CD4-positive, alpha-beta memory T cell (primary cell): Measurements from ENCODE around the gene GUF1. TPM values are rescaled to one million over a fixed set of nuclear protein-coding genes. Genes with fewer than 3 reads are reported as not detected.
"Not testable (repeated sequence)": the region's sequence is repeated elsewhere in the genome, so short reads cannot be mapped to it uniquely, and the experiment has no call there.

Experiments used
- CTCF ChIA-PET: fragments of 350-600 bp; sonication (Branson Sonifier 250); formaldehyde crosslinking; loops from one replicate; lab custom pipeline; 2021; ENCODE audit warnings: inconsistent platforms; ENCODE audit not compliant: partially characterized antibody; lab: Charles Lee
- POLR2A ChIA-PET: fragments of 350-600 bp; sonication (Branson Sonifier 250); formaldehyde crosslinking; loops from one replicate; lab custom pipeline; 2021; ENCODE audit not compliant: partially characterized antibody; lab: Charles Lee
- DNase-seq, 5 donors: peaks; one replicate each; pipeline versions ENCODE4 v3.0.0 to v3.0.0-alpha.2; 2020 to 2022; ENCODE audit warnings: mixed read lengths in 1 of 5
- H3K27ac ChIP-seq: one replicate; pipeline ENCODE4 v1.7.0; 2013; ENCODE audit warnings: low read depth, low read length
- H3K27me3 ChIP-seq: 2 replicates; pipeline ENCODE4 v1.7.0; 2013; ENCODE audit warnings: mild to moderate bottlenecking, low read length, moderate library complexity; ENCODE audit not compliant: insufficient read depth
- H3K36me3 ChIP-seq: 2 replicates; pipeline ENCODE4 v1.7.0; 2013; ENCODE audit warnings: mild to moderate bottlenecking, low read length, moderate library complexity; ENCODE audit not compliant: insufficient read depth
- H3K4me1 ChIP-seq: 2 replicates; pipeline ENCODE4 v1.7.0; 2013; ENCODE audit warnings: mild to moderate bottlenecking, low read length, moderate library complexity; ENCODE audit not compliant: insufficient read depth
- H3K4me3 ChIP-seq, 2 donors: one replicate each; pipeline ENCODE4 v1.7.0; 2013; ENCODE audit warnings: low read length in 2 of 2, mild to moderate bottlenecking in 1 of 2
- H3K9me3 ChIP-seq, 2 donors: one replicate each; pipeline ENCODE4 v1.7.0; 2013; ENCODE audit warnings: low read length in 2 of 2, control low read depth in 1 of 2; ENCODE audit not compliant: control insufficient read depth in 1 of 2
- H3K27ac Mint-ChIP-seq, 7 donors: one replicate each; pipeline ENCODE4 v1.8.0; 2020 to 2021; ENCODE audit warnings: mixed read lengths in 7 of 7, mild to moderate bottlenecking in 6 of 7, inconsistent platforms in 3 of 7, moderate library complexity in 3 of 7
- H3K27me3 Mint-ChIP-seq, 2 donors: one replicate each; pipeline ENCODE4 v1.8.0; 2020 to 2021; ENCODE audit warnings: mixed read lengths in 2 of 2
- H3K36me3 Mint-ChIP-seq, 2 donors: one replicate each; pipeline ENCODE4 v1.8.0; 2020 to 2021; ENCODE audit warnings: mixed read lengths in 2 of 2, inconsistent platforms in 1 of 2, mild to moderate bottlenecking in 1 of 2
- H3K4me1 Mint-ChIP-seq, 4 donors: one replicate each; pipeline ENCODE4 v1.8.0; 2020 to 2021; ENCODE audit warnings: mixed read lengths in 4 of 4, mild to moderate bottlenecking in 1 of 4
- H3K4me3 Mint-ChIP-seq, 8 donors: one replicate each; pipeline ENCODE4 v1.8.0; 2020 to 2021; ENCODE audit warnings: mixed read lengths in 8 of 8, mild to moderate bottlenecking in 7 of 8, moderate library complexity in 6 of 8, inconsistent platforms in 3 of 8
- H3K9me3 Mint-ChIP-seq, 8 donors: one replicate each; pipeline ENCODE4 v1.8.0; 2020 to 2021; ENCODE audit warnings: mixed read lengths in 8 of 8, mild to moderate bottlenecking in 5 of 8, inconsistent platforms in 3 of 8, moderate library complexity in 1 of 8
- intact Hi-C: fragments of 100-400 bp; cut with micrococcal nuclease; formaldehyde crosslinking; loops from one replicate; pipeline ENCODE4 v1.15.1; 2023
- polyA plus RNA-seq, 2 donors: library from polyadenylated mRNA; unstranded; fragments of 300-500 nt; fragmentation: Illumina TruSeq; gene quantifications; one replicate each; pipeline ENCODE4 v1.2.3, GENCODE V29; 2021
- total RNA-seq, 2 experiments: library from RNA; stranded (reverse); gene quantifications; one replicate each; pipeline ENCODE4 v1.2.3, GENCODE V29; 2021

GUF1 gene
- total and polyA plus RNA-seq, 4 experiments from 2014 or later = 9.4 to 24.2 (median 17.6) TPM

DNA sequence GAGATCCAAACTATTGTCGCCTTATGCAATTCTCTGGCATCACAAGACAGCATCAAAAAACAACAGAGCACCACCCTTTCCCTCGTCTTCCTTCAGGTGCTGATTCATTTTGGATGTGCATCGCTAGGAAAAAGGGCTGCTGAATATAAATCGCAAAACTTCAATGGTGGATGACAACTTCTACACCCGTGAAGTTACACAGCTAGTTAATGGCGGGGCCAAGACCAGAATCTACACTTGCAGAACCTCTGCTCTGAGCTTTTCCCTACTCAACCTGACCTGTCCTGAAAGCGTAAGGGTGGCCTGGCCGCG lies 47.5 kb downstream of the GUF1 start:
- ChIA-PET CTCF (interaction anchor here (1.6 kb wide), 1 partner anchor 46 kb away, joined by 4 read pairs; no protein-coding TSS in a partner anchor), POLR2A (interaction anchor here (0.8 to 4.7 kb wide), 3 partner anchors 9 to 47 kb away, joined by 3 to 60 read pairs (median 6); partner anchors contain the start of gene GUF1)
- H3K27me3 ChIP-seq = no peaks in the 10 kb centered on the region
- Mint-ChIP-seq H3K27me3 (peaks cover 0 to 1% of the 10 kb centered on the region in 2 donors), H3K36me3 (peaks cover 0 to 11% of the 10 kb centered on the region in 2 donors), H3K4me1 (peaks cover 32 to 48% (median 40%) of the 10 kb centered on the region in 4 donors), H3K4me3 (peak overlapping the region; percentile 90 to 95 (median 94)), H3K9me3 (no peaks in the 10 kb centered on the region), H3K27ac (peak overlapping the region; percentile 57 to 98 (median 87))
- H3K9me3 ChIP-seq = no peaks in the 10 kb centered on the region
- peaks cover 37% of the 10 kb centered on the region for H3K4me1 ChIP-seq
- DNase-seq = peak in 1 of 5 donors; percentile 23
- intact Hi-C loops = loop anchor here (1.0 kb wide), 1 partner anchor 47 kb away; the partner anchor contains the start of gene GUF1
- H3K27ac ChIP-seq = peak overlapping the region; percentile 56
- no peaks in the 10 kb centered on the region for H3K36me3 ChIP-seq
- peak overlapping the region; percentile 72 to 94 for H3K4me3 ChIP-seq

DNA sequence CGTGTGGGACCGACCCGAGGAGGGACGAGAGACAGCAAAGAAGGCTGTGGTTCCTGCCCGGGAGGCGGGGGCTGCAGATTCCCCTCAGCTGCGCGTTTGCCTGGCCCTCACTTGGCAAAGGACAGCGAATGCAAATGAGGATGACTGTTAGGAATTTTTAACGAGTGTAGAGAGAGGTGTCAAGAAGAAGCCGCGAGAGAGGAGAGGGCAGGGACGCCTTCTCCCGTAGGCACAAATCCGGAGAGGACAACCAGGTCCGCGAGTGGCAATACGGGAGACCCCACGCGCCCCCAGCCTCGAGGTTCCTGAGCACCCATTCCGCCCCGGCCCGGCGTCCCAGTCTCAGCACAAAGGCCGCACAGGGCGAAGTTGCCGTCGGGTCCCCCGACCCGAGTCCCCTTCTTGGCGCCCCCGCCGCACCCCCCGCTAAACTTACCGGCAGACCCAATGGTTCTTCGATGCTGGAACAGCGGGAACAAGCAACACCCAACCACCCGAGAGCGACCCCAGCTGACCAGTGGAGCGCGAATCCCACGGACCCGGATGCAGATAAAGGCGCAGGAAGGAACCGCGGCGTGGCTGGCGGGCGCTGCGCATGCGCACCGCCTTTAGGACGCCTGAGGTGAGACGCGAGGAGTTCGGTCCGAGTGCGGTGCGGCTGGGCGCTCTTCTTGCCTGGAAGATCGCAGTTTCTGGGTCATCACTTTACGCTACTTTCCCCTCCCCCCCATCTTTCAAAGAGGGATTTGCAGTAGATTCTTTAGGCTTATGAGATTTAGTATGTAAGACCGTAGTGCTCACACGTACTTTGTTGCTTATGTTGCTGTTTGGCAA lies 48.0 kb downstream of the GUF1 start, which contains the start of gene GNPDA2:
TSS of gene GNPDA2 (minus strand) at position 519 of the 834 bp plus-strand sequence. CDS start 4,349 bp downstream, outside the sequence.
- Histone ChIP-seq H3K27me3 (no peaks in the 10 kb centered on the region), H3K36me3 (no peaks in the 10 kb centered on the region), H3K4me1 (peaks cover 37% of the 10 kb centered on the region), H3K4me3 (peak within 1 kb of the TSS; percentile 72 to 94), H3K9me3 (no peaks in the 10 kb centered on the region), H3K27ac (peak within 1 kb of the TSS; percentile 56)
- Mint-ChIP-seq H3K27me3 (peaks cover 0 to 1% of the 10 kb centered on the region in 2 donors), H3K4me3 (peak within 1 kb of the TSS; percentile 90 to 95 (median 94)), H3K36me3 (peaks cover 0 to 8% of the 10 kb centered on the region in 2 donors), H3K27ac (peak within 1 kb of the TSS; percentile 57 to 98 (median 87)), H3K4me1 (peaks cover 27 to 43% (median 37%) of the 10 kb centered on the region in 4 donors), H3K9me3 (no peaks in the 10 kb centered on the region)
- POLR2A ChIA-PET = interaction anchor here (0.6 to 4.7 kb wide), 6 partner anchors 8 to 48 kb away, joined by 3 to 60 read pairs (median 3); partner anchors contain the start of gene GUF1
- DNase-seq = peak; percentile 82 to 83 (median 82)
- intact Hi-C loops = loop anchor here (1.0 kb wide), 1 partner anchor 48 kb away; the partner anchor contains the start of gene GUF1
- CTCF ChIA-PET = interaction anchor here (1.5 to 1.9 kb wide), 3 partner anchors 13 to 48 kb away, joined by 4 to 7 read pairs (median 4); partner anchors contain the start of gene GUF1

DNA sequence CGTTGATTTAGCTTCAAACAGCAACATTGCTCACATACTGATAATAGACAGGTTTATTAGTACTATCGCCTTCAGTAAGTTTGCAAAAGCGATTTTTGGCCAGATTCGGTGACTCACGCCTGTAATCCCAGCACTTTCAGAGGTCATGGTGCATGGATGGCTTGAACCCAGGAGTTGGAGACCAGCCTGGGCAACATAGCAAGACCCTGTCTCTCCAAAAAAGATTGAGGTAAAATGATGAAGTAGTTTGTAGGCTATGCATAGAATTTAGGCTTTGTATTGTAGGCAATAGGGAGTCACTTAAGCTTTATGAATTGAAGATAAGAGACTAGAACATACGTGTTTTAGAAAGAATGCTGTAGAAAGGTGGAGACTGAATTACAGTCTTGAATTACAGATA lies 49.3 kb downstream of the GUF1 start:
- Histone ChIP-seq H3K9me3 (no peaks in the 10 kb centered on the region), H3K4me3 (peak overlapping the region in 1 of 2 donors; percentile 94), H3K27ac (no peak overlapping the region), H3K4me1 (peaks cover 37% of the 10 kb centered on the region), H3K27me3 (no peaks in the 10 kb centered on the region), H3K36me3 (no peaks in the 10 kb centered on the region)
- ChIA-PET CTCF (interaction anchor here (1.5 to 1.9 kb wide), 2 partner anchors 12 to 50 kb away, joined by 4 to 7 read pairs; partner anchors contain the start of gene GUF1), POLR2A (interaction anchor here (1.3 to 4.7 kb wide), 2 partner anchors 9 to 49 kb away, joined by 3 to 60 read pairs; partner anchors contain the start of gene GUF1)
- peak overlapping the region; percentile 19 to 95 (median 92) for H3K4me3 Mint-ChIP-seq
- peak overlapping the region in 1 of 7 donors; percentile 94 for H3K27ac Mint-ChIP-seq
- H3K27me3 Mint-ChIP-seq = peaks cover 1% of the 10 kb centered on the region in 2 donors
- intact Hi-C loops = no loop called here
- peaks cover 26 to 43% (median 35%) of the 10 kb centered on the region in 4 donors for H3K4me1 Mint-ChIP-seq
- H3K9me3 Mint-ChIP-seq = no peaks in the 10 kb centered on the region
- H3K36me3 Mint-ChIP-seq = peaks cover 0 to 8% of the 10 kb centered on the region in 2 donors
- no peak for DNase-seq

DNA sequence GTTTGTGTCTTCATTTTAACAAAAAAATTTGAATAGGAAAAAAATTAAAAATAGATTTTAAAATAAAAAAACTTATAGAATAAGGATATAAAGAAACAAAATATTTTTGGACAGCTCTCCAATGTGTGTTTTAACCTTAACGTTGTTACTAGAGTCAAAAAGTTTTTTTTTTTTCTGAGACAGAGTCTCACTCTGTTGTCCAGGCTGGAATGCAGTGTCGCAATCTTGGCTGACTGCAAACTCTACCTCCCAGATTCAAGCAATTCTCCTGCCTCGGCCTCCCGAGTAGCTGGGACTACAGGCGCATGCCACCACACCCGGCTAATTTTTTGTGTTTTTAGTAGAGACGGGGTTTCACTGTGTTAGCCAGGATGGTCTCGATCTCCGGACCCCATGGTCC lies 50.5 kb downstream of the GUF1 start:
- H3K27me3 Mint-ChIP-seq, H3K4me3 Mint-ChIP-seq: not testable (repeated sequence)

DNA sequence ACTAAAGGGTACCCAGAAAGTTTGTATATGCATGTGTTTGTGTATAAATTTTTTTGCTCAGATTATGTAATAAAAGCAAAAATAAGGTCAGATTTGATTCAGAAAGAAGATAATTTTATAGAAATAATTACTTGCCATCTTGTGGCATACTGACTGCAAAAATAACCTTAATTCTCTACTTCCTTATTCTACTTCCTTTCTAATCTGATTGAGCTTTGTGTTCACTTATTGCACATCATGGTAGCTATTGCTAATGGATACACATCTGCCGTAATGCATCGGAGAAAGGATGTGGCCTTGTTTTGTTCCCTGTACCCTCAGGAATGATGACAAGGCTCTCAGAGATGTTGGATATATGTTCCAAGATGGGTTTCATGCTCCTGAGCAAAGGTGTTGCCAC lies 58.7 kb downstream of the GUF1 start:
- Mint-ChIP-seq H3K9me3 (no peaks in the 10 kb centered on the region), H3K36me3 (no peaks in the 10 kb centered on the region), H3K4me1 (no peaks in the 10 kb centered on the region), H3K27ac (no peak overlapping the region), H3K27me3 (peaks cover 12 to 13% of the 10 kb centered on the region in 2 donors), H3K4me3 (no peak overlapping the region)
- no peak for DNase-seq
- Histone ChIP-seq H3K4me3 (no peak overlapping the region), H3K27ac (no peak overlapping the region), H3K9me3 (no peaks in the 10 kb centered on the region), H3K36me3 (no peaks in the 10 kb centered on the region), H3K27me3 (no peaks in the 10 kb centered on the region), H3K4me1 (no peaks in the 10 kb centered on the region)
- ChIA-PET CTCF (no interaction called here), POLR2A (no interaction called here)
- intact Hi-C loops = no loop called here

More for the DNA sequence above, 50.5 kb downstream of the GUF1 start:
- H3K9me3 ChIP-seq, CTCF ChIA-PET, H3K36me3 Mint-ChIP-seq, POLR2A ChIA-PET, H3K27me3 ChIP-seq, intact Hi-C loops, H3K27ac Mint-ChIP-seq, H3K36me3 ChIP-seq, H3K9me3 Mint-ChIP-seq, H3K4me3 ChIP-seq, DNase-seq, H3K27ac ChIP-seq: not testable (repeated sequence)
- H3K4me1 Mint-ChIP-seq = peaks cover 18 to 32% (median 26%) of the 10 kb centered on the region in 4 donors
- H3K4me1 ChIP-seq = peaks cover 26% of the 10 kb centered on the region

GRCh38 chr4:44738615-44739014 lies 60.4 kb downstream of the GUF1 start:
- Mint-ChIP-seq H3K9me3 (no peaks in the 10 kb centered on the region), H3K27me3 (peaks cover 10 to 20% of the 10 kb centered on the region in 2 donors), H3K4me3 (no peak overlapping the region), H3K27ac (no peak overlapping the region), H3K36me3 (no peaks in the 10 kb centered on the region), H3K4me1 (no peaks in the 10 kb centered on the region)
- H3K36me3 ChIP-seq = no peaks in the 10 kb centered on the region
- POLR2A ChIA-PET = no interaction called here
- H3K27me3 ChIP-seq = no peaks in the 10 kb centered on the region
- no peak overlapping the region for H3K4me3 ChIP-seq
- H3K9me3 ChIP-seq = no peaks in the 10 kb centered on the region
- no peak overlapping the region for H3K27ac ChIP-seq
- DNase-seq = peak in 1 of 5 donors; percentile 5
- CTCF ChIA-PET = interaction anchor here (2.6 kb wide), 1 partner anchor 12 kb away, joined by 7 read pairs; the partner anchor contains the start of gene GNPDA2
- H3K4me1 ChIP-seq = no peaks in the 10 kb centered on the region
- intact Hi-C loops = no loop called here

DNA sequence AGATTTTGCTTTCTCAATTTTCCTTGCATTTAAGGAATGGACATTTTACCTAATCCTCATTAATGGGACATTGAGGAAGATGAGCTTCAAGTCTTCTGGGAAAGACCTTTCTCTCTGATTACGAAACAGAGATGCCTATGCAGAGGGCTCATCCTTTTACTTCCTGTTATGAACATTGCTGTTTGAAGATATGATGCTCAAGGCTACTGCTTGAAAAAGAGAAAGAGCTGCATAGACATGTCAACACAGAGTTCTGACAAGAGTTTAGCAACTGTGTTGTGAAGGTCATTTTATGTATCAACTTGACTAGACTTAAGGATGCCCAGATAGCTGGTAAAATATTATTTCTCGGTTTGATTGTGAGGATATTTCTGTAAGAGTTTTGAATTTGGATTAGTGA lies 62.0 kb downstream of the GUF1 start:
- Histone ChIP-seq H3K27ac (no peak overlapping the region), H3K36me3 (no peaks in the 10 kb centered on the region), H3K9me3 (no peaks in the 10 kb centered on the region), H3K4me1 (no peaks in the 10 kb centered on the region), H3K4me3 (no peak overlapping the region), H3K27me3 (no peaks in the 10 kb centered on the region)
- Mint-ChIP-seq H3K9me3 (no peaks in the 10 kb centered on the region), H3K27me3 (peaks cover 6 to 18% of the 10 kb centered on the region in 2 donors), H3K4me3 (no peak overlapping the region), H3K4me1 (no peaks in the 10 kb centered on the region), H3K36me3 (no peaks in the 10 kb centered on the region), H3K27ac (no peak overlapping the region)
- intact Hi-C loops = no loop called here
- ChIA-PET CTCF (interaction anchor here (1.4 to 2.6 kb wide), 2 partner anchors 13 to 31 kb away, joined by 3 to 7 read pairs; partner anchors contain the start of gene GNPDA2), POLR2A (no interaction called here)
- no peak for DNase-seq
